HepG2 (cell line): ENCODE measurements around the gene CRYZL1. TPM values are rescaled to one million over a fixed set of nuclear protein-coding genes. Genes with fewer than 3 reads are reported as not detected.

Experiments used
- CENPT ChIP-seq: sonication (generic); formaldehyde crosslinking; IDR thresholded peaks from 2 replicates; pipeline ENCODE4 v1.8.0; 2022; ENCODE audit warnings: low read depth, mild to moderate bottlenecking, moderate library complexity, missing genetic modification reagents
- FOSL2 ChIP-seq: sonication (generic); formaldehyde crosslinking; IDR thresholded peaks from 2 replicates; pipeline ENCODE4 v1.4.0; 2020; ENCODE audit warnings: missing genetic modification reagents
- HMG20A ChIP-seq: IDR thresholded peaks from 2 replicates; pipeline ENCODE4 v1.6.1; 2016; ENCODE audit warnings: borderline replicate concordance
- MIER3 ChIP-seq: IDR thresholded peaks from 2 replicates; pipeline ENCODE4 v1.6.1; 2016; ENCODE audit warnings: missing compliant biosample characterization, borderline replicate concordance
- NRL ChIP-seq: sonication (generic); formaldehyde crosslinking; IDR thresholded peaks from 2 replicates; pipeline ENCODE4 v1.5.0; 2020; ENCODE audit warnings: missing genetic modification reagents, mild to moderate bottlenecking, moderate library complexity, borderline replicate concordance
- PAX8 ChIP-seq: sonication (generic); formaldehyde crosslinking; IDR thresholded peaks from 2 replicates; pipeline ENCODE4 v1.8.0; 2022; ENCODE audit warnings: mild to moderate bottlenecking, missing genetic modification reagents, borderline replicate concordance
- PHF8 ChIP-seq: sonication (generic); formaldehyde crosslinking; IDR thresholded peaks from 2 replicates; pipeline ENCODE4 v1.5.0; 2020; ENCODE audit warnings: missing genetic modification reagents
- POLR2AphosphoS2 ChIP-seq: IDR thresholded peaks from 2 replicates; pipeline ENCODE4 v1.6.1; 2011; ENCODE audit warnings: low read depth, low read length, improper control_type of control experiment
- RARA ChIP-seq: IDR thresholded peaks from 2 replicates; pipeline ENCODE4 v1.6.1; 2016; ENCODE audit warnings: missing genetic modification reagents, missing compliant biosample characterization
- THAP9 ChIP-seq: sonication (generic); formaldehyde crosslinking; IDR thresholded peaks from 2 replicates; pipeline ENCODE4; 2020; ENCODE audit warnings: missing genetic modification reagents, mild to moderate bottlenecking, borderline replicate concordance
- ZBTB3 ChIP-seq: sonication (generic); formaldehyde crosslinking; IDR thresholded peaks from 2 replicates; pipeline ENCODE4 v1.4.0; 2020; ENCODE audit warnings: low read depth, mild to moderate bottlenecking, moderate library complexity, missing genetic modification reagents, borderline replicate concordance
- ZMYM4 ChIP-seq: sonication (generic); formaldehyde crosslinking; IDR thresholded peaks from 2 replicates; pipeline ENCODE4 v1.8.1; 2023; ENCODE audit warnings: mild to moderate bottlenecking, missing genetic modification reagents
- ZNF260 ChIP-seq: sonication (generic); formaldehyde crosslinking; IDR thresholded peaks from 2 replicates; pipeline ENCODE4 v1.4.0; 2020; ENCODE audit warnings: missing genetic modification reagents, low read depth, mild to moderate bottlenecking, borderline replicate concordance
- ZNF263 ChIP-seq: sonication (generic); formaldehyde crosslinking; IDR thresholded peaks from 2 replicates; pipeline ENCODE4 v1.4.0; 2020; ENCODE audit warnings: missing genetic modification reagents
- ZNF280D ChIP-seq: sonication (generic); formaldehyde crosslinking; IDR thresholded peaks from 2 replicates; pipeline ENCODE4 v1.5.1; 2020; ENCODE audit warnings: mild to moderate bottlenecking, missing genetic modification reagents
- ZNF367 ChIP-seq: sonication (generic); formaldehyde crosslinking; IDR thresholded peaks from 2 replicates; pipeline ENCODE4 v1.4.0; 2020; ENCODE audit warnings: missing genetic modification reagents, borderline replicate concordance
- ZNF691 ChIP-seq: sonication (generic); formaldehyde crosslinking; IDR thresholded peaks from 2 replicates; pipeline ENCODE4 v1.4.0; 2020; ENCODE audit warnings: missing genetic modification reagents, low read depth, mild to moderate bottlenecking, borderline replicate concordance
- ZNF773 ChIP-seq: sonication (generic); formaldehyde crosslinking; IDR thresholded peaks from 2 replicates; pipeline ENCODE4 v1.4.0; 2020; ENCODE audit warnings: missing genetic modification reagents, borderline replicate concordance
- polyA plus RNA-seq, 8 experiments: library from polyadenylated mRNA; depleted of rRNA in 3 of 8; stranded (reverse) in 7 of 8; unstranded in 1 of 8; fragments of >200 nt; fragmentation: Illumina TruSeq in 4 of 8; extraction: Trizol in 4 of 8; gene quantifications; 2 replicates each; pipeline versions ENCODE4 v1.2.1 to v1.2.3, GENCODE V29; 2011 to 2016; ENCODE audit warnings: low read depth in 4 of 8, missing spikeins in 1 of 8, mixed read lengths in 1 of 8; ENCODE audit not compliant: insufficient read depth in 1 of 8
- total RNA-seq, 5 experiments: library from RNA; depleted of rRNA; stranded (reverse); fragments of >200 nt; fragmentation: Illumina TruSeq; extraction: Trizol; gene quantifications; 2 replicates each; pipeline ENCODE4 v1.2.3, GENCODE V29; 2016; ENCODE audit warnings: low read depth in 1 of 5
- TF ChIP-seq, protein P1 (sequence below): sonication (generic); formaldehyde crosslinking; IDR thresholded peaks from 2 replicates; pipeline ENCODE4 v1.4.0; 2020; ENCODE audit warnings: mild to moderate bottlenecking, missing genetic modification reagents
- TF ChIP-seq, protein P2 (sequence below): sonication (generic); formaldehyde crosslinking; IDR thresholded peaks from 2 replicates; pipeline ENCODE4 v1.4.0; 2020; ENCODE audit warnings: missing genetic modification reagents, borderline replicate concordance
- TF ChIP-seq, protein P3 (sequence below): sonication (generic); formaldehyde crosslinking; IDR thresholded peaks from 2 replicates; pipeline ENCODE4 v1.8.1; 2023; ENCODE audit warnings: mild to moderate bottlenecking, missing genetic modification reagents, borderline replicate concordance

Gene CRYZL1
- total and polyA plus RNA-seq, 2 of the 13 experiments (the other 11 are each of a cell fraction or from before 2014, with no cell fraction given): 20.3 to 27.7 TPM

- TF ChIP-seq, protein P1, sequence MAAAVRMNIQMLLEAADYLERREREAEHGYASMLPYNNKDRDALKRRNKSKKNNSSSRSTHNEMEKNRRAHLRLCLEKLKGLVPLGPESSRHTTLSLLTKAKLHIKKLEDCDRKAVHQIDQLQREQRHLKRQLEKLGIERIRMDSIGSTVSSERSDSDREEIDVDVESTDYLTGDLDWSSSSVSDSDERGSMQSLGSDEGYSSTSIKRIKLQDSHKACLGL (CRISPR knock-in tag): no peak
- TF ChIP-seq FOSL2 (peak; percentile 29; the same call in 1 of the 2 replicates), ZNF263 (CRISPR knock-in tag) (no peak), THAP9 (CRISPR knock-in tag) (no peak), NRL (CRISPR knock-in tag) (no peak), ZNF280D (no peak), ZNF260 (CRISPR knock-in tag) (no peak), MIER3 (CRISPR knock-in tag) (0 out of 2 replicates have a peak, but pooled peaks have one; percentile 23), ZMYM4 (CRISPR knock-in tag) (no peak), ZBTB3 (CRISPR knock-in tag) (no peak), PHF8 (CRISPR knock-in tag) (no peak), POLR2AphosphoS2 (no peak), RARA (CRISPR knock-in tag) (peak; percentile 31; the same call in 1 of the 2 replicates), ZNF773 (CRISPR knock-in tag) (no peak), HMG20A (CRISPR knock-in tag) (peak; percentile 54; the same call in 1 of the 2 replicates), CENPT (CRISPR knock-in tag) (no peak), ZNF691 (CRISPR knock-in tag) (no peak), PAX8 (CRISPR knock-in tag) (no peak), ZNF367 (CRISPR knock-in tag) (no peak)
- TF ChIP-seq, protein P2, sequence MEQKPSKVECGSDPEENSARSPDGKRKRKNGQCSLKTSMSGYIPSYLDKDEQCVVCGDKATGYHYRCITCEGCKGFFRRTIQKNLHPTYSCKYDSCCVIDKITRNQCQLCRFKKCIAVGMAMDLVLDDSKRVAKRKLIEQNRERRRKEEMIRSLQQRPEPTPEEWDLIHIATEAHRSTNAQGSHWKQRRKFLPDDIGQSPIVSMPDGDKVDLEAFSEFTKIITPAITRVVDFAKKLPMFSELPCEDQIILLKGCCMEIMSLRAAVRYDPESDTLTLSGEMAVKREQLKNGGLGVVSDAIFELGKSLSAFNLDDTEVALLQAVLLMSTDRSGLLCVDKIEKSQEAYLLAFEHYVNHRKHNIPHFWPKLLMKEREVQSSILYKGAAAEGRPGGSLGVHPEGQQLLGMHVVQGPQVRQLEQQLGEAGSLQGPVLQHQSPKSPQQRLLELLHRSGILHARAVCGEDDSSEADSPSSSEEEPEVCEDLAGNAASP: no peak
- TF ChIP-seq, protein P3, sequence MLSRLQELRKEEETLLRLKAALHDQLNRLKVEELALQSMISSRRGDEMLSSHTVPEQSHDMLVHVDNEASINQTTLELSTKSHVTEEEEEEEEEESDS (CRISPR knock-in tag): no peak
Measured at GRCh38 chr21:33685613-33686197, 44.2 kb upstream of the CRYZL1 start (continued).
